ENCODE results near the gene RBM39. TPM values are rescaled to one million over a fixed set of nuclear protein-coding genes. Genes with fewer than 3 reads are reported as not detected.

RBM39 gene
- total and polyA plus RNA-seq, 10 of the 15 experiments (the other 5 are each of a cell fraction or from before 2014, with no cell fraction given): 135 to 280 (median 217) TPM

Small RNA genes lying within 50 kb of the gene (small RNA-seq; reads per million reads assigned to genes)
- gene RF00026: not detected

Other genes with a start within 250 kb of the RBM39 start
Only the 7 nearest of the 10 such genes appear.
- gene ERGIC3, start 200.2 kb downstream of the RBM39 start, total RNA-seq (2014; rRNA removed): 119 and 121 TPM in 2 replicates
- 114 and 116 TPM in 2 replicates for gene ERGIC3, start 200.2 kb downstream of the RBM39 start, total RNA-seq (2014; rRNA removed; fragmentation: Illumina TruSeq; extraction: Trizol)
- gene ERGIC3, start 200.2 kb downstream of the RBM39 start, total RNA-seq (2021): 142 and 149 TPM in 2 replicates
- 132 and 210 TPM in 2 replicates for gene ERGIC3, start 200.2 kb downstream of the RBM39 start, polyA plus RNA-seq (2011; rRNA removed)
- gene ERGIC3, start 200.2 kb downstream of the RBM39 start, polyA plus RNA-seq (2014; fragmentation: Illumina TruSeq; extraction: Trizol): 143 and 148 TPM in 2 replicates
- gene ERGIC3, start 200.2 kb downstream of the RBM39 start, polyA plus RNA-seq (2014; fragmentation: Nextera tagmentation; extraction: Ambion mirVana): 100 to 1,000 TPM; 159 to 205 TPM
- 129 and 130 TPM in 2 replicates for gene ERGIC3, start 200.2 kb downstream of the RBM39 start, polyA plus RNA-seq (2014; rRNA removed)
- gene ERGIC3, start 200.2 kb downstream of the RBM39 start, polyA plus RNA-seq (2016; fragmentation: Nextera tagmentation; extraction: Ambion mirVana): 100 to 1,000 TPM in 1 of 2 experiments, 10 to 100 TPM in 1; 90.4 to 101 TPM
- gene SPAG4, start 126.4 kb downstream of the RBM39 start, total RNA-seq (2014; rRNA removed): 3.1 and 3.5 TPM in 2 replicates
- 2.0 and 2.1 TPM in 2 replicates for gene SPAG4, start 126.4 kb downstream of the RBM39 start, total RNA-seq (2014; rRNA removed; fragmentation: Illumina TruSeq; extraction: Trizol)
- gene SPAG4, start 126.4 kb downstream of the RBM39 start, total RNA-seq (2021): 4.1 and 5.5 TPM in 2 replicates
- gene SPAG4, start 126.4 kb downstream of the RBM39 start, polyA plus RNA-seq (2011; rRNA removed): 7.4 and 12.5 TPM in 2 replicates
- 0.27 and 0.90 TPM in 2 replicates for gene SPAG4, start 126.4 kb downstream of the RBM39 start, polyA plus RNA-seq (2014; fragmentation: Illumina TruSeq; extraction: Trizol)
- 1 to 10 TPM; 1.6 to 2.4 TPM for gene SPAG4, start 126.4 kb downstream of the RBM39 start, polyA plus RNA-seq (2014; fragmentation: Nextera tagmentation; extraction: Ambion mirVana)
- gene SPAG4, start 126.4 kb downstream of the RBM39 start, polyA plus RNA-seq (2014; rRNA removed): 2.4 and 3.7 TPM in 2 replicates
- 1 to 10 TPM; 1.6 to 3.5 TPM for gene SPAG4, start 126.4 kb downstream of the RBM39 start, polyA plus RNA-seq (2016; fragmentation: Nextera tagmentation; extraction: Ambion mirVana)
- 185 and 191 TPM in 2 replicates for gene CPNE1, start 77.4 kb downstream of the RBM39 start, total RNA-seq (2014; rRNA removed)
- gene CPNE1, start 77.4 kb downstream of the RBM39 start, total RNA-seq (2014; rRNA removed; fragmentation: Illumina TruSeq; extraction: Trizol): 75.7 and 84.9 TPM in 2 replicates
- gene CPNE1, start 77.4 kb downstream of the RBM39 start, total RNA-seq (2021): 209 and 214 TPM in 2 replicates
- gene CPNE1, start 77.4 kb downstream of the RBM39 start, polyA plus RNA-seq (2011; rRNA removed): 90.0 and 125 TPM in 2 replicates
- gene CPNE1, start 77.4 kb downstream of the RBM39 start, polyA plus RNA-seq (2014; fragmentation: Illumina TruSeq; extraction: Trizol): 96.9 and 136 TPM in 2 replicates
- 100 to 1,000 TPM in 1 of 2 experiments, 10 to 100 TPM in 1; 85.7 to 127 TPM for gene CPNE1, start 77.4 kb downstream of the RBM39 start, polyA plus RNA-seq (2014; fragmentation: Nextera tagmentation; extraction: Ambion mirVana)
- gene CPNE1, start 77.4 kb downstream of the RBM39 start, polyA plus RNA-seq (2014; rRNA removed): 155 and 157 TPM in 2 replicates
- gene CPNE1, start 77.4 kb downstream of the RBM39 start, polyA plus RNA-seq (2016; fragmentation: Nextera tagmentation; extraction: Ambion mirVana): 100 to 1,000 TPM; 165 to 184 TPM
- 42.4 and 51.4 TPM in 2 replicates for gene RBM12, start 77.4 kb downstream of the RBM39 start, total RNA-seq (2014; rRNA removed)
- gene RBM12, start 77.4 kb downstream of the RBM39 start, total RNA-seq (2014; rRNA removed; fragmentation: Illumina TruSeq; extraction: Trizol): 61.5 and 68.4 TPM in 2 replicates
- gene RBM12, start 77.4 kb downstream of the RBM39 start, total RNA-seq (2021): 119 and 126 TPM in 2 replicates
- gene RBM12, start 77.4 kb downstream of the RBM39 start, polyA plus RNA-seq (2011; rRNA removed): 142 and 153 TPM in 2 replicates
- 136 and 144 TPM in 2 replicates for gene RBM12, start 77.4 kb downstream of the RBM39 start, polyA plus RNA-seq (2014; fragmentation: Illumina TruSeq; extraction: Trizol)
- 10 to 100 TPM in 1 of 2 experiments, 1 to 10 TPM in 1; 4.7 to 11.4 TPM for gene RBM12, start 77.4 kb downstream of the RBM39 start, polyA plus RNA-seq (2014; fragmentation: Nextera tagmentation; extraction: Ambion mirVana)
- 61.5 and 70.9 TPM in 2 replicates for gene RBM12, start 77.4 kb downstream of the RBM39 start, polyA plus RNA-seq (2014; rRNA removed)
- gene RBM12, start 77.4 kb downstream of the RBM39 start, polyA plus RNA-seq (2016; fragmentation: Nextera tagmentation; extraction: Ambion mirVana): 10 to 100 TPM; 46.6 to 48.6 TPM
- 36.9 and 46.6 TPM in 2 replicates for gene NFS1, start 42.9 kb downstream of the RBM39 start, total RNA-seq (2014; rRNA removed)
- 26.9 and 28.2 TPM in 2 replicates for gene NFS1, start 42.9 kb downstream of the RBM39 start, total RNA-seq (2014; rRNA removed; fragmentation: Illumina TruSeq; extraction: Trizol)
- 40.2 and 41.0 TPM in 2 replicates for gene NFS1, start 42.9 kb downstream of the RBM39 start, total RNA-seq (2021)
- gene NFS1, start 42.9 kb downstream of the RBM39 start, polyA plus RNA-seq (2011; rRNA removed): 55.3 and 62.9 TPM in 2 replicates
- gene NFS1, start 42.9 kb downstream of the RBM39 start, polyA plus RNA-seq (2014; fragmentation: Illumina TruSeq; extraction: Trizol): 32.3 and 34.4 TPM in 2 replicates
- 10 to 100 TPM in 1 of 2 experiments, 1 to 10 TPM in 1; 9.2 to 17.8 TPM for gene NFS1, start 42.9 kb downstream of the RBM39 start, polyA plus RNA-seq (2014; fragmentation: Nextera tagmentation; extraction: Ambion mirVana)
- gene NFS1, start 42.9 kb downstream of the RBM39 start, polyA plus RNA-seq (2014; rRNA removed): 69.2 and 74.1 TPM in 2 replicates
- gene NFS1, start 42.9 kb downstream of the RBM39 start, polyA plus RNA-seq (2016; fragmentation: Nextera tagmentation; extraction: Ambion mirVana): 10 to 100 TPM; 41.1 to 45.0 TPM
- 319 and 354 TPM in 2 replicates for gene ROMO1, start 42.9 kb downstream of the RBM39 start, total RNA-seq (2014; rRNA removed)
- 50.9 and 66.5 TPM in 2 replicates for gene ROMO1, start 42.9 kb downstream of the RBM39 start, total RNA-seq (2014; rRNA removed; fragmentation: Illumina TruSeq; extraction: Trizol)
- 154 and 161 TPM in 2 replicates for gene ROMO1, start 42.9 kb downstream of the RBM39 start, total RNA-seq (2021)
- gene ROMO1, start 42.9 kb downstream of the RBM39 start, polyA plus RNA-seq (2011; rRNA removed): 50.2 and 103 TPM in 2 replicates
- 3.7 and 23.2 TPM in 2 replicates for gene ROMO1, start 42.9 kb downstream of the RBM39 start, polyA plus RNA-seq (2014; fragmentation: Illumina TruSeq; extraction: Trizol)
- gene ROMO1, start 42.9 kb downstream of the RBM39 start, polyA plus RNA-seq (2014; fragmentation: Nextera tagmentation; extraction: Ambion mirVana): 100 to 1,000 TPM; 565 to 631 TPM
- 349 and 538 TPM in 2 replicates for gene ROMO1, start 42.9 kb downstream of the RBM39 start, polyA plus RNA-seq (2014; rRNA removed)
- 100 to 1,000 TPM; 502 to 547 TPM for gene ROMO1, start 42.9 kb downstream of the RBM39 start, polyA plus RNA-seq (2016; fragmentation: Nextera tagmentation; extraction: Ambion mirVana)
- 35.5 and 44.0 TPM in 2 replicates for gene PHF20, start 29.8 kb upstream of the RBM39 start, total RNA-seq (2014; rRNA removed)
- 45.0 and 45.1 TPM in 2 replicates for gene PHF20, start 29.8 kb upstream of the RBM39 start, total RNA-seq (2014; rRNA removed; fragmentation: Illumina TruSeq; extraction: Trizol)
- gene PHF20, start 29.8 kb upstream of the RBM39 start, total RNA-seq (2021): 41.7 and 49.0 TPM in 2 replicates
- 31.6 and 43.4 TPM in 2 replicates for gene PHF20, start 29.8 kb upstream of the RBM39 start, polyA plus RNA-seq (2011; rRNA removed)
- gene PHF20, start 29.8 kb upstream of the RBM39 start, polyA plus RNA-seq (2014; fragmentation: Illumina TruSeq; extraction: Trizol): 48.5 and 52.0 TPM in 2 replicates
- gene PHF20, start 29.8 kb upstream of the RBM39 start, polyA plus RNA-seq (2014; fragmentation: Nextera tagmentation; extraction: Ambion mirVana): 10 to 100 TPM; 90.7 to 91.2 TPM
- gene PHF20, start 29.8 kb upstream of the RBM39 start, polyA plus RNA-seq (2014; rRNA removed): 44.9 TPM in 2 replicates
- gene PHF20, start 29.8 kb upstream of the RBM39 start, polyA plus RNA-seq (2016; fragmentation: Nextera tagmentation; extraction: Ambion mirVana): 10 to 100 TPM; 53.1 to 53.5 TPM

Data from GM12878 (cell line).